Kidney tubule cell (primary cell): ENCODE results near the gene ZXDC.

ENCODE experiments used
- DNase-seq: peaks from one replicate; pipeline ENCODE4 v3.0.0-alpha.2; 2018; ENCODE audit warnings: low spot score

Gene ZXDC

DNA sequence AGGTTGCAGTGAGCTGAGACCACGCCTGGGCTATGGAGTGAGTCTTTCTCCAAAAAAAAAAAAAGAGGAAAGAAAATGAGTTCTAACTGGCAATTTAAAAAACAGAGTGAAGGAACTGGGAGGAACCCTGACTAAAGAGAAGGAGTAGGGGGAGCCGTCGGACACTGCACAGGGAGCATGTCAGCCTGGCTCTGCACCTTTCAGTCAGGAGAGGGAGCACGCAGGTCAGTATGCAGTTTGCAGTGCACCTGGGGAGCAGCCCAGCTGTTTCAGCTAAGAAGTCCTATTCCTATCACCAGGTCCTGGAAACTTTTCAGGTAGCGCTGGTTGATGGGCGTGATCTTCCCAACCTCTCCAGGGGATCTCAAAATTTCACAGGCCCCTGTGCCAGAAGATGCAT lies 14.9 kb upstream of the ZXDC start:
- DNase-seq: no peak

DNA sequence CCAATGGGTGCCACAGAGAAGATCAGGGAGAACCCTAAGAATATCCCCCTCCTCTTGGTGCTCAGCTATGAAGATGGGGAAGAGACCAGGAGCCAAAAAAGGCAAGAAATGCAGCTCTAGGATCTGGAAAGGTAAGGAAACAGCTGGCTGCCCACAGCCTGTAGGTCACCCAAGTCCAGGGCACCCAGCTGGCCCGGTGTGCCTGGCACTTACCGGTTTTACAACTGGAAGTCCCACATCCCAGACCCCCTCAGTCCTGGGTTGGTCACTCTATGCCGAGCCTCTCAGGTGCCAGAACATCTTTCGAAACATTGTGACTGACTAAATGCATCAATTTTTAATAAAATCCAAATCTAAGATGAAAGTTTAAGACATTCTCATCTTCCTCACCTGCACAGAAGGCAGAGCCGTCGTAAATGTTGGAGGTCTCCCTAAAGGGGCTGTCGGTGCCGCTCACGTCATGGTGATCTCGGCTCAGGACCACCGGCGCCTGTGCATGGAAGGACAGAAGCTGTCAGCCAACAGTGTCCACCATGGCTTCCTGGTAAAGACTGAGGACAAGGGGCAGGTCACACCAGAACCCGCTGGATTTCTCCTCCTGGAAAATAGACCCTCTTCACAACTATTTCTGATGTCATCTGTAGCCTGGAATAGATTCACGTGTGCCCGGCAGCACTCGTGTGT lies 13.3 kb upstream of the ZXDC start:
- DNase-seq: no peak

DNA sequence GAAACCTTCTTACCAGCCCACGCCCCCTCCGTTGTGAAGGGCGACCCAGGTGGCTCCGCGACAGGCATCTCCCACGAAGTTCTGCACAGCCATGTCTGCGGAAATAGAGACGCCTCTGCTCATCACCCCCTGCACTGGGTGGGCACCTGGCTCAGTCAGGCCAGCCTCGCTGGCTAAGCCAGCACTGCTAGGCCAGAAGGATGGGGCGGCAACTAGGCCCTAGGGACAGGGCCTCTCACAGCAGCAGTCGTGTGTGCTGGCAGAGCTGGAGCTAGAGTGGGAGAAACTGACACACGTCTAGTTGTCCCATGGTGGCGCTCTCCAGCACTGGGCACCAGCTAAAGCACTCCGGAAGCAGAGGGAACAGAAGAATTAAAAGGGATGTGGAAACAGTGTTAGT lies 12.5 kb upstream of the ZXDC start:
- DNase-seq: no peak

DNA sequence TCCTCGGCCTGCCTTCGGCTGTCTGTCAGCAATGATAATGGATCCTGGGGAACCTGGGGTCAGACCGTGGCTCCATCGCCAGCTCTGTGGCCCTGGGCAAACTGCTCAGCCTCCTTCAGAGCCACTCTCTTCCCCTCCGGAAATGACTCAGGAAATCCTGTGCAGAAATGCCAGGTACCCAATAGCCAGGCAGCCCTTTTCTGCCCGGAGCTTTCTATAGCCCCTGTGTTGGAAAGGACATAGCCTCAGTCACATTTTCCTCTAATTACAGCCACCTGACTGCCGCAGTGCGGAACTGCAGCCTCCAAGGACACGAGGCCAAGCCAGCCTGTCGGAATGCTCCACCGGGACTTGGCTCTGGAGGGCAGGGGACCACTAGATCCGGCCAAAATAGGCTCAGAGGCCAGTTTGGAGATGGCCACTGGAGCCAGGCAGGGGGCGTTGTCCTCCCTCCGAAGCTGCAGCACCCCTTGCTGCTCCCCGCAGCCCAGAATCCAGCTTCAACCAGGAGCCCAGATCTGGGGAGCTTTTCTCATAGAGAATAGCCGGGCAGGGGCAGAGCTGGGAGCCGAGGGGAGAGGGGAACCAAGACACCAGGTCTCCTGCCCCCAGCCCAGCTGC lies 11.6 kb upstream of the ZXDC start:
- DNase-seq: peak; percentile 59

DNA sequence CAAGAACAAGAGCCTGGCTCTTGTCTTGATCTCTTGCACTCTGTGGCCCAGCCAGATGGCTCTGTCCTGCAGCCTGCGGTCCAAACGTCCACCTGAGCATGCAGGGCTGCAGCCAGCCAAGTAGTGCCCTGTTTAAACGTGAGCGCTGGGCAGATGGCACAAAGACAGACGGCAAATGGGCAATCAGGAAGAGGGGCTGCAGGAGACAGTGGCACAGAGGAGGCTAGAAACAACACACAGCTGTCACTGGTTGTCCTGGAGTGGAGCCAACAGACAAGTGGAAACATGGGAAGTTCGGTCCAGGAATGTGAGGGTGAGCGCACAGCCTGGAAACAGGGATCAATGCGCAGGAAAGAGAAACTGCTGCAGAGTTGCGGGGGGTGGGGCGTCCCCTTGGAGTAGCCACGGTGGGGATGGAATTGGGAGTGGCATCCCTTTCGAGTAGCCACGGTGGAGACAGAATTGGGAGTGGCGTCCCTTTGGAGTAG lies 10.7 kb upstream of the ZXDC start:
- DNase-seq: no peak

DNA sequence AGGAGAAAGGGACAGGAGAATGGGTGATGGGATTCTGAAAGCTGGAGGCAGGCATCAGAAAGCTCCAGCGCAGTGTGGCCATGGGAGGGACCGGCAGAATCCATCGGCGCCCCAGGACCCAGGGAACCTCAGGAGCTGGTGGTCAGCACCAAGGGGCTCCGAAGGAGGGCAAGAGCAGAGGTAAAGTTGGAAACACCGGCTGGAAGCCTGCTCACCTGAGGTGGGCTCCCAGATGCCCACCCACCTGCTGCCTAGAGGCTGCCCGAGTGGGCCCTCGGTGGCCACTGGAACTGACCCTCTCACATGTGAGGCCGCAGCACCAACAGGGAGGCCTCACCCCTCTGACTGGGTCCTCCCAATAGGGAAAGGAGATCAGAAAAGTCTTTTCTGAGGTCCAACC lies 10.3 kb upstream of the ZXDC start:
- no peak for DNase-seq

DNA sequence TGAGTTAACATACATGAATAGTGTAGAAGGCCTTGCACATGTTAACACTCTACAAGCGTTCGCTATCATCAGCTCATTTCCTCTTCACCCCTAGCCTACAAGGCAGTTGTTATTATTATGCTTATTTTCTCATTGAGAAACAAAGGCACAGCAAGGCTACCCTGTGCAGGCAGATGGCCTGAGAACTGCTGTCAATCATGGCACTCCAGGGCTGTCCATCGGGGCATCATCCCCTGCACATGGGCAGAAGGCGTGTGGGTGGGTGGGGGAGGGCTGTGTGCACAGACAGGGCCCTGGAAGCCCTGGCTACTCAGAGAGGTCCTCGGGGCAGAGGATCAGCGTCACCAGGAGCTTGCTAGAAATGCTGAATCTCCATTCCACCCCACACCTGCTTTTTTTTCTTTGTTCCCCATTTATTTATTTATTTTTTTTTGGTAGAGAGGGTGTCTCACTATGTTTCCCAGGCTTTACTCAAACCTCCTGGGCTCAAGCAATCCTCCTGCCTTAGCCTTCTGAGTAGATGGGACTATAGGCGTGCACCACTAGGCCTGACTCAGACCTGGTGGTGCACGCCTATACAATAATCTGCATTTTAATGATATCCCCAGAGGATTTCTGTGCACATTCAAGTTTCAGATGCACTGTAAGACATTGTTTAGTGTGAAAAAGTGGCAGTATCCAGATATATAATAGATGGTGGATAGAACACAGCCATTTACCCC lies 9.6 kb upstream of the ZXDC start:
- no peak for DNase-seq

DNA sequence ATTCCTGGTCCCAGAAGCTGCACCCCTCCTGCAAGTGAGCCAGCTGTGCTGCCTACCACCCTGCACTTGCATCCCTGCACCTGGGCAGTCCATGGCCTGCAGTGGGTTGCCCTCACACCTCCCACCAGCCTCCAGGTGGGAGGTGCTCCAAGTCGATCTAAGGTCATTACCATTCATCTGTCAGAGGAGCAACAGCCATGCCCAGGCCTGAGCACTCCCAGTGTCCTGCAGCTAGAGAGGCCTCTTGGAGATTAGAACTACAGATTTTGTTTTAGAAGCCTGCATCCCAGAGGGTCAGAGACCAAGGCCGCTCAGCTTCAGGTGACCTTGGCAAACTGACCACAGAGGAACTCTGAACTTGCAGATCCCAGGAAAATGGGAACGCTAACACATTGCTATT lies 9.0 kb upstream of the ZXDC start:
- DNase-seq: no peak

DNA sequence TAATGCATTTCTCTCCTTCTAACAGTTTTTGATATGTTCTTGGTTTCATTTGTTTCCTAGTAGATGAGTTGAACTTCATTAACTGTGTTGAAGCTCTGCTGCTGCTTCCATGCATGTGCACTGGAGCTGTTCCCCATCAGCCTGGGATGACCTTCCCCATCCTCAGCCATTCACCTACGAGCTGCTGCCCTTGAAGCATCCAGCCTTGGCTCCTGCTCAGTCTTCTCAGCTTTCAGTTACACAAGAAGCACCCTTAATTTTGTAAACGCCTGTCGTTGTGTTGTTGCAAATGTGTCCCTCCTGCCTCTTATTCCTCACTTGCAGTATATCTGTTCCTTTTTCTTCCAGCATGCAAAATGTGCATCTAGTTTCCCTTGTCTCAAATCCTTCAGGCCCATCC lies 8.5 kb upstream of the ZXDC start:
- no peak for DNase-seq

DNA sequence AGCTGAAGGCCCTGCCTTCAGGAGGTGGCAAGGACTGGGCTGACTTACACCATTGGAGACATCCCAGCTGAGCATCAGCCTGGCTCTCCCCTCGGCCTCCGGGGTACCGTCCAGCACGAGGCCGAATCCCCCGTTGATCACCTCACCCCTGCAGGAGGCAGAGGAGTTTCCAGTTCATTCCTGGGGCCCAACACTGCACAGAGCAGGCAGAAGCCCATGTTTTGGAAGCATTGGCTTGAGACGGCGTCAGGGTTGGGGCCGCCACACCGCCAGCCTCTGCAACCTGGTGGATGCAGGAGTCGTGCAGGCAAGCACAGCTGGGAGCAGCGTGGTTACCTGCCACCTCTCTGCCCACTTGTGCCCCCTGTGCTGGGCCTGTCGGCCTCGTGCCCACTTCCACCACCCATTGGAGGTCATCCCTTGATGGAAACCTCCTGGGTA lies 7.7 kb upstream of the ZXDC start:
- no peak for DNase-seq

DNA sequence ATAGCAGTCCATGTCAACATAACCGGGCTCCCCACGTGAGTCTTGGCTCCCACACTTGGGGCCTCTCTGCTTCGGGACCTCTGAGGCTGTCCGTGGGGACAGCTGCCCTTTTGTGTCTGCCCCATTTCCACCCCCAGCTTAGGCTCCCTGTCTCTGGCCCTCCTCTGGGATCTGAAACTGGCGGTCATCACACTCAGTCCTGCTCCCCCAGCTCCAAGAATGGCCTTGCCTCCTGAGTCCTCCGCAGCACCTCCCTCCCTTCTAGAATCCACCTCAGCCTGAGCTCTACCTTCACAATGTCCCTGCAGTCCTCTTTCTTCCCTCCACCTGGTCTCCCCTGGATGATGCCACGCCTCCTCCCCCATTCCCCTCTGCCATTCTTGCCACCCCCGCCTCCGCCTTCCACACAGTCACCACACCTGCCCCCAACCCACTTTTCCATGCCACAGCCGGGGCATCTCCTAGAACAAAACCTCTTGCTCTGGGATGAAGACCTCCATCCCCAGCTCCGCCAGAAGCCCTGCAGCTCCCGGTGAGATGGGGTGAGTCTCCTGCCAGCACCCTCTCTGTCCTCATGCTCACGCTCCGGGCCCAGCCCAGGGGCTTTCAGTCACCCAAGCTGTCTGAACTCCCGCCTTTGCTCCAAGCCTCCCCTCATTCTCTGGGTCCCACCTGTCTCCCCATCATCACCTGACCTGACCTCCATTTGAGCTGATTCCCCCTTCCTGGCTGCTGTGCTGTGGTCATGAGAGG lies 7.0 kb upstream of the ZXDC start:
- DNase-seq: no peak

DNA sequence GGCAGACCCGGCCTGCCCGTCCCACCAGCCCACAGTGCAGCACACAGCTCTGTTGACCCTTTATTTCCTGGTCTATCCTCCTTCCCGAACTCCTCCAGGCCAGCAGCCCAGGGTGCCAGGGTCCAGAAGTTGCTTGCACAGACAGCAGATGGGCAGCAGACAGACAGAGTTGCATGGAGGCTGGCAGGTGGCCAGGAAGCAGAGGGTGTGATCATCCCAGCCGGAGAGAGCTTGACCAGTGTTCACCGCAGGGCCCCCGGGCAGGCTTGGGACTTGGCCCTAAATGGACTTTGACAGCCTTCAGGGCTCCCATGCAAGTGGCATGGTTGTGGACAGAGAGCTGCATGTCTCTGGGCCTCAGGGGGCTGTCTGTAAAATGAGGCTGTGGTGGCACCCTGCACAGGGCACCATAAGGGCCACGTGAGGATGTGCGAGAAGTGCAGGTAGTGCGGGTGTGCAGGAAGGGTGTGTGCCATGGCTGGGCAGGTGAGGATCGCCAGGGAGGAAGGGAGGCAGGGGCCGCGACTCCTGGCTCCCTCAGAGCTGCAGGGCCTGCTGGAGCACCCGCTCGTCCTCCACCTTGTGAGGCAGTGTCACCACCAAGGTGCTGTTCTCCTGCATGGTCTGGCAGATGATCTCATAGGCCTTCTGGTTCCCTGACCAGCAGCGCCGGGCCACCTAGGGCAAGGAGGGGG lies 6.3 kb upstream of the ZXDC start:
- DNase-seq: peak; percentile 27

DNA sequence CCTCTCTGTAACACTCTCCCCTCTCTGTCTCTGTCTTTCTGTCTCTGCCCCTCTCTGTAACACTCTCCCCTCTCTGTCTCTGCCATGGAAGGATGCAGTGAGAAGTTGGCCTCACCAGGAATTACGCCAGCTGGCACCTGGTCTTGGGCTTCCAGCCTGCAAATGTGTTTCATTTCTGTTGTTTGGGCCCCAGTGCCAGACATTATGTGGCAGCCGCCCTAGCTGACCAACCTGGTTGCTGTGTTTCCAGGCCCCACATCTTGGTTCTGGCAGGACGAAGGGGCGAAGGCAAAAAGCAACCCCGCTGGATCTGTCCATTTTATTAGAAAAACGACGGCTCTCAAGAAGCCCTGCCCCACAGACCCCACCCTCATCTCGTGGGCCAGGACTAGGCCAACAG lies 5.2 kb upstream of the ZXDC start:
- no peak for DNase-seq

DNA sequence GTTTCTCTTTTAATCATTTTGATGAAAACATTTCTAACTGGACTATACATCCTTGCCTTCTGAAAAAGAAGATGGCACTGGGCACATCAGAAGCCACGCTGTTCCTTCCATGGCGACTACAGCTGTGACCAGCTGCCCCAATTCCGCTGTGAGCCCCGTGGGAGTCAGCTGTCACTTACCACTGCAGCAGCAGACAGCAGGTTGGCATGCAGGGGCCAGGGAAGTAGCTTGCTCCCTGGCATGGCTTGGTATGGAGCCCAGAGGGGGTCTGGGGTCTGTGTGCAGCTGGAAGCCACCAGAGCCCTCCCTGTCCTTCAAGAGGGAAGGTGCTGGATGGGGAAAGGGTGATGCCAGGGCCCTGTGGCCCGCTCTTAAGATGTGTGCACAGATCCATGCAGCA lies 4.5 kb upstream of the ZXDC start:
- DNase-seq: no peak

DNA sequence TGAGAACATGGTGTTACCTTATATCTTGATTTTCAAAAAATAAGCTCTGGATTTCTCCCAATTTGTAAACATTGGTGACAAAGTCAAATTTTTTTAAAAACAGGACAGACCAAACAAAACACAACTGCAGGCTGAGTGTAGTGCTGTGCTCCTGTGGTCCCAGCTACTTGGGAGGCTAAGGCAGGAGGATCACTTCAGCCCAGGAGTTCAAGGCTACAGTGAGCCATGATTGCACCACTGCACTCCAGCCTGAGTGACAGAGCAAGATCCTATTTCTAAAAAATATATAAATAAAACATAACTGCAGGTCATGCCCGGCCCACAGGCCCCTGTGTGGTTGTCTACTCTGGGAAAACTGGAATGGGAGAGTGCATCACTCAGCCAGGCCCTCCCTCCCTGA lies 4.0 kb upstream of the ZXDC start:
- DNase-seq: no peak

DNA sequence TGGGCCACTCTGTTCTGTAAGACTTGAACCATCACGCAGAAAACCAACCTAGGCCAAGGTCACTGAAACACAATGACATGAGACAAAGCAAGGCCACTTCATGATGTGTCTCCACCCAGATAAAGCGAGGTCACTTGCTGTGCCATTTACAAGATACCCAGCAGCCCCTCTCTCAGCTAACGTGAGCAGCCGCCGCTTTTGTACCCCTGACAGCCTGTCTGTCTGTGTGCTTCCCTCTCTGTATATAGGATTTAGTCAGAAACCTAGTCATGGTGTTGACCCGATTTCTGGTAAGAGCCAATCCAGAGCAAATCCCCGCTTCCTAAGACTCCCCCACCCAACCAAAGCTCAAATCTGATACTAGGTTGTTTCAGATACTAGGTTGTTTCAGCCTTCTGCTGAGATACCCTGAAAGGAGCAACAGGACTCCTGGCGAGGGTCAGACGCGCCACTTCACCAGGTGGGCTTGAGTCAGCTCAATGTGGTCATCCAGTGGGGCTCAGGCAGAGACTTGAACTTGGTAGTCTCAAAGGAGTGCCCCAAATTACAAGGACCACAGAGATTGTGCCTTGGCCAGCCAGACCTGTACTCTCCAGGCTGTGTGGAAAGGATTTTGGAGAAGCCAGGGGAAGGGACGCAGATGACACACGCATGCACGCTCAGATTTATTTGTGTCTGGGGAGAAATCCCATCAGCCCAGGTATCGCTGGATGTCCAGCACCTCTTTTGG lies 3.1 kb upstream of the ZXDC start:
- no peak for DNase-seq

DNA sequence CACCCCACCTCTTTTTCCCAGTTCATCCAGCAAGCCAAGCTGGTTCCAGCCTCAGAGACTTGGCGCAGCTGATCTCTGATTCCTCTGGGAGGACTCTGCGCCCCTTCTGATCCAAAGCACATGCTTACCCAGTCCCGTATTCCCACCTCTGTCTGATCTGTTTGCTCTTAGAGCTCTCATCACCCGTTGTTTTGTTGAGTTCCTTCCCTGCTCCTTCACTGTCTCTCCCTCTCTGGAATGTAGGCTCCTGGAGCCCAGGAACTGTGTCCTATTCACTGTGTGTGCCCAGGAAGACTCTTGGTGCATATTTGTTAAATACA lies 1.3 kb upstream of the ZXDC start:
- DNase-seq: no peak

DNA sequence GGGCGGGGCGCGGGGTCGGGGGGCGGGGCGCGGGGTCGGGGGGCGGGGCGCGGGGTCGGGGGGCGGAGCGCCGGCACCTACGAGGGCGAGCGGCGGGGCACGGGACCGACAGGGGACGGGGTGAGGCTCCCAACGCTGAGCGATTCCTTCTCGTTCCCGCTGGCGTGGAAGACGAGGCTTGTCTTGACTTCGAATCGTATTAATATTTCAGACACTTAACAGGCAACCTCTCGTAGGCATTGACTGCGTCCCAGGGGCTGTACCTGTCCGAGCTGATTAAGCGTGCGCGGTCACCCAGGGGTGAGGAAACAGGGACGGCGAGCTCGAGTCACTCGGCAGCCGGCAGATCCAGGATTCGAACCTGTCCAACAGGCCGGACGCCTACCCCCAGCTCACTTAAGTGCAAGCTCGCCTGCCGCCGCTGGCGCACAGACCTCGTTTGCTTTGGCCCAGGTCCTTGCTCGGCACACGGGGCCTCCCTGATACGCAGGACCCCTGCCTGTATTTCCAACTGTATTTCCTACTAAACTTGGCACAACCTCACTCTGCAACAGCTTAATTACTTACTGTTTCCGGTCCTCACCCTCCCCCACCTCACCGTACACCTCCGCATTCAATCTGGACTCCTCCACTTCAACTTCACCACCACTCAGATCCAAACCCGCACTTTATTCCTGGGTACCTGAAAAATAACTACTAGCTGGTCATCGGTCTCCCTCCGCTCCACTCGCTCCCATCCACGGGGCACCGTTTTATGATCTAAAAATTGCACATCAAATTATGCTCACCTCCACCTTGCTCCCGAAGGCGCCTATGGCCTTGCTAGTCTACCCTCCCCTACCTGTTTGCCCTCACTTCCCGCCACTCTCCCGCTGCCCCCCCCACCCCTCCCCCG lies 722 bp upstream of the ZXDC start:
- peak; percentile 72 for DNase-seq

DNA sequence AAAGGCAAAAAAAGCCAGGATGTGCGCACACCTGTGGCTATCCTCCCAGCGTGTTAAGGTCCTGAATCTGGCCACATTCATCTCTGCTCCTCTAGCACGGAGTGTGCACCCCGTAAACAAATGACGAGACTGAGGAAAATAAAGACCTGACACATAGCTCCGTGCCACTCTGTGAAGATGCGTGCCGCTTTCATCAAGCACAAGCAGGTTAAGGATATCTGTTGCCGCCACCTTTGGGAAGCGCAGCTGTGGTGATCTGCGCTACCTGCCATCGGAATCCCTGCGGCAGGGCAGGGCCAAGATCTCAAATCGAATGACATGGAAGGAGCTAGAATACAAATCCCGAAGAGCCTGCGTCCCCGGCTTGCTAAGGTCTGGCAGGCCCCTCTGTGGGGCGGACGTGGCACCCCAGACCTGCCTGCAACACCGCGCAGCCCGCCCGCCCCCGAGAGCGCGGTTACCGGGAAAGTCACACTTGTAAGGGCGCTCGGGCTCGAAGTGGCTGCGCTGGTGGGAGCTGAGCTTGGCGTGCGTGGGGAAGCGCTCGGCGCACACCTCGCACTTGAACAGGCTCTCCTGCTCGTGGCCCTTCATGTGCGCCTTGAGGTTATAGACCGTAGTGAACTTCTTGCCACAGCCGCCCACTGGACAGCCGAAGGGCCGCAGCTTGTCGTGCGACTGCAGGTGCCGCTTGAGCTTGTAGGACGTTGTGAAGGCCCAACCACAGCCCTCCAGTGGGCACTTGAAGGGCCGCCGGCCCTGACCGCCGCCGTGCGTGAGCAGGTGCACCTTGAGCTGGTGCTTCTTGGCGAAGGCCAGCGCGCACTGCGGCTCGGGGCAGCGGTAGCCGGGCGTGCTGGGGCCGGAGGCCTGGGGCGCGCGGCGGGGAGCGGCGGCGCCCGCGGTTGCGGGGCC lies 936 bp downstream of the ZXDC start:
- DNase-seq: peak; percentile 59
